HG02840 (cell line): ENCODE measurements around the gene MYH2.
"Not testable (repeated sequence)": the region's sequence is repeated elsewhere in the genome, so short reads cannot be mapped to it uniquely, and the experiment has no call there.

Experiments used
- ATAC-seq: cut with Tn5 transposase; IDR thresholded peaks from one replicate; pipeline ENCODE4 v1.9.1; 2021; ENCODE audit warnings: mild to moderate bottlenecking, moderate library complexity, moderate number of reproducible peaks; ENCODE audit not compliant: unreplicated experiment, low FRiP score

MYH2 gene

GRCh38 chr17:10549096-10549842 lies at the start of gene MYH2:
MYH2 (minus strand) TSS chr17:10549658; CDS start chr17:10547920, 1,738 bp downstream.
- no peak for ATAC-seq

- no peak for ATAC-seq
These were observed 49.2 kb upstream of the MYH2 start for GRCh38 chr17:10598621-10599020.

- no peak for ATAC-seq
These were observed 40.2 kb upstream of the MYH2 start for GRCh38 chr17:10589553-10590145.

- ATAC-seq, result no peak
These were observed 36.1 kb upstream of the MYH2 start for GRCh38 chr17:10585529-10585928.

- ATAC-seq, result no peak
These were observed 34.4 kb upstream of the MYH2 start for GRCh38 chr17:10583834-10584233.

GRCh38 chr17:10579270-10579669 lies 29.8 kb upstream of the MYH2 start:
- no peak for ATAC-seq

- no peak for ATAC-seq
These were observed 24.9 kb upstream of the MYH2 start for GRCh38 chr17:10574324-10574723.

- ATAC-seq, result no peak
These were observed 14.7 kb upstream of the MYH2 start for GRCh38 chr17:10563991-10564660.

GRCh38 chr17:10558049-10558448 lies 8.6 kb upstream of the MYH2 start:
- no peak for ATAC-seq

GRCh38 chr17:10557422-10557821 lies 8.0 kb upstream of the MYH2 start:
- ATAC-seq, result no peak

- ATAC-seq, result no peak
These were observed 7.0 kb upstream of the MYH2 start for GRCh38 chr17:10556301-10557005.

- ATAC-seq, result no peak
These were observed 556 bp upstream of the MYH2 start for GRCh38 chr17:10550014-10550413.

GRCh38 chr17:10547351-10547750 lies 2.1 kb downstream of the MYH2 start:
- ATAC-seq, result no peak

- not testable (repeated sequence) for ATAC-seq
These were observed 6.0 kb downstream of the MYH2 start for GRCh38 chr17:10543486-10543885.

- not testable (repeated sequence) for ATAC-seq
These were observed 8.3 kb downstream of the MYH2 start for GRCh38 chr17:10541179-10541578.

- no peak for ATAC-seq
These were observed 17.4 kb downstream of the MYH2 start for GRCh38 chr17:10532026-10532425.

GRCh38 chr17:10527419-10527818 lies 22.0 kb downstream of the MYH2 start:
- ATAC-seq, result no peak

- ATAC-seq, result no peak
These were observed 22.9 kb downstream of the MYH2 start for GRCh38 chr17:10526517-10526916.

- ATAC-seq, result no peak
These were observed 26.4 kb downstream of the MYH2 start for GRCh38 chr17:10523064-10523463.

- no peak for ATAC-seq
These were observed 27.5 kb downstream of the MYH2 start for GRCh38 chr17:10521949-10522348.
